OCI-LY1 (cell line): ENCODE measurements around the gene ZFHX3.

ENCODE experiments used
- H2AFZ ChIP-seq: fragments of 200-600 bp; sonication (generic), shearing (Covaris generic); 2 replicates; pipeline ENCODE4 v1.6.0; 2014; ENCODE audit warnings: antibody characterized with exemption, mild to moderate bottlenecking, low read length
- H3F3A ChIP-seq: fragments of 200-600 bp; sonication (generic), shearing (Covaris generic); 2 replicates; pipeline ENCODE4 v1.6.0; 2014; ENCODE audit warnings: mild to moderate bottlenecking, antibody characterized with exemption, low read length, moderate library complexity; ENCODE audit not compliant: insufficient read depth
- H3K27ac ChIP-seq: fragments of 200-600 bp; sonication (generic); 2 replicates; pipeline ENCODE4 v1.5.1; 2014; ENCODE audit warnings: low read length, mixed run types, mild to moderate bottlenecking, low read depth; ENCODE audit not compliant: poor library complexity, severe bottlenecking
- H3K27me3 ChIP-seq: fragments of 200-600 bp; sonication (generic); 2 replicates; pipeline ENCODE4 v1.6.0; 2014; ENCODE audit warnings: antibody characterized with exemption, mild to moderate bottlenecking, low read length, moderate library complexity; ENCODE audit not compliant: insufficient read depth
- H3K36me3 ChIP-seq: fragments of 200-600 bp; sonication (generic); 2 replicates; pipeline ENCODE4 v1.6.1; 2014; ENCODE audit warnings: mild to moderate bottlenecking, antibody characterized with exemption, low read length, moderate library complexity, mixed read lengths; ENCODE audit not compliant: insufficient read depth
- H3K4me1 ChIP-seq: fragments of 200-600 bp; sonication (generic); 2 replicates; pipeline ENCODE4 v1.5.1; 2014; ENCODE audit warnings: mild to moderate bottlenecking, low read length, moderate library complexity; ENCODE audit not compliant: insufficient read depth, severe bottlenecking
- H3K4me2 ChIP-seq: fragments of 200-600 bp; sonication (generic), shearing (Covaris generic); 2 replicates; pipeline ENCODE4 v1.6.1; 2014; ENCODE audit warnings: low read length
- H3K4me3 ChIP-seq: fragments of 200-600 bp; sonication (generic); 2 replicates; pipeline ENCODE4 v1.5.1; 2014; ENCODE audit warnings: low read length, low read depth, mild to moderate bottlenecking, mixed read lengths; ENCODE audit not compliant: poor library complexity, severe bottlenecking
- H3K79me2 ChIP-seq: fragments of 200-600 bp; shearing (Covaris generic); 2 replicates; pipeline ENCODE4 v1.6.1; 2016; ENCODE audit warnings: mixed run types, low read length, mixed read lengths; ENCODE audit not compliant: insufficient read depth
- H3K9ac ChIP-seq: fragments of 200-600 bp; sonication (generic), shearing (Covaris generic); 2 replicates; pipeline ENCODE4 v1.6.1; 2014; ENCODE audit warnings: mild to moderate bottlenecking, low read length, mixed read lengths
- H3K9me2 ChIP-seq: fragments of 200-600 bp; sonication (generic), shearing (Covaris generic); 2 replicates; pipeline ENCODE4 v1.6.1; 2014; ENCODE audit warnings: low read depth, mild to moderate bottlenecking, low read length, mixed read lengths
- H3K9me3 ChIP-seq: fragments of 200-600 bp; shearing (Covaris generic); 2 replicates; pipeline ENCODE4 v1.6.1; 2014; ENCODE audit warnings: low read length, mixed read lengths
- H4K20me1 ChIP-seq: fragments of 200-600 bp; sonication (generic), shearing (Covaris generic); 2 replicates; pipeline ENCODE4 v1.6.0; 2016; ENCODE audit warnings: mild to moderate bottlenecking, low read length; ENCODE audit not compliant: insufficient read depth
- CTCF ChIP-seq: fragments of 200-600 bp; sonication (generic), shearing (Covaris generic); IDR thresholded peaks from 2 replicates; pipeline ENCODE4 v1.5.1; 2017; ENCODE audit warnings: mild to moderate bottlenecking, antibody characterized with exemption, low read length, moderate library complexity, mixed read lengths
- EZH2 ChIP-seq: fragments of 200-600 bp; sonication (generic), shearing (Covaris generic); IDR thresholded peaks from 2 replicates; pipeline ENCODE4 v1.8.0; 2017; ENCODE audit warnings: borderline replicate concordance, mixed run types, mild to moderate bottlenecking, antibody characterized with exemption, low read length, moderate library complexity, mixed read lengths

ZFHX3 gene

GRCh38 chr16:72946474-72947194 lies 101.3 kb downstream of the ZFHX3 start:
- H3K79me2 ChIP-seq: no peaks in the 10 kb centered on the region
- no peak for TF ChIP-seq EZH2
- TF ChIP-seq CTCF: no peak

GRCh38 chr16:72946063-72946462 lies 101.9 kb downstream of the ZFHX3 start:
- Histone ChIP-seq H3K27ac (no peak overlapping the region), H3K9me3 (no peaks in the 10 kb centered on the region), H3K4me3 (no peak overlapping the region), H3K9ac (no peak overlapping the region), H3K4me2 (no peak overlapping the region), H2AFZ (no peak overlapping the region), H3K9me2 (no peaks in the 10 kb centered on the region), H3F3A (no peaks in the 10 kb centered on the region), H3K79me2 (no peaks in the 10 kb centered on the region), H3K27me3 (no peaks in the 10 kb centered on the region), H3K4me1 (no peaks in the 10 kb centered on the region), H4K20me1 (no peaks in the 10 kb centered on the region), H3K36me3 (no peaks in the 10 kb centered on the region)
- no peak for TF ChIP-seq EZH2
- no peak for TF ChIP-seq CTCF

More at GRCh38 chr16:72946474-72947194, 101.3 kb downstream of the ZFHX3 start:
- Histone ChIP-seq H3K27ac (no peak overlapping the region), H3K9me3 (no peaks in the 10 kb centered on the region), H3K27me3 (no peaks in the 10 kb centered on the region), H3K9me2 (no peaks in the 10 kb centered on the region), H3K4me3 (no peak overlapping the region), H3K4me1 (no peaks in the 10 kb centered on the region), H3F3A (no peaks in the 10 kb centered on the region), H4K20me1 (no peaks in the 10 kb centered on the region), H3K4me2 (no peak overlapping the region), H3K9ac (no peak overlapping the region), H3K36me3 (no peaks in the 10 kb centered on the region), H2AFZ (no peak overlapping the region)

GRCh38 chr16:72945611-72946010 lies 102.3 kb downstream of the ZFHX3 start:
- no peak overlapping the region for H2AFZ ChIP-seq
- no peaks in the 10 kb centered on the region for H3K4me1 ChIP-seq
- no peaks in the 10 kb centered on the region for H4K20me1 ChIP-seq
- H3K27me3 ChIP-seq: no peaks in the 10 kb centered on the region
- H3K79me2 ChIP-seq: no peaks in the 10 kb centered on the region
- no peaks in the 10 kb centered on the region for H3K36me3 ChIP-seq
- TF ChIP-seq EZH2: no peak
- no peak for TF ChIP-seq CTCF
- H3K9me2 ChIP-seq: no peaks in the 10 kb centered on the region
- no peak overlapping the region for H3K9ac ChIP-seq
- H3K4me3 ChIP-seq: no peak overlapping the region
- no peaks in the 10 kb centered on the region for H3F3A ChIP-seq
- H3K9me3 ChIP-seq: no peaks in the 10 kb centered on the region
- H3K4me2 ChIP-seq: no peak overlapping the region
- no peak overlapping the region for H3K27ac ChIP-seq
